RWPE2 (cell line): ENCODE data around the gene GRIP1.

Experiments used
- ATAC-seq: fragments of 200-7000 bp; cut with Tn5 transposase; 3 replicates; pipeline ENCODE4 v1.9.1; 2021; ENCODE audit warnings: low read depth
- DNase-seq: peaks from one replicate; pipeline ENCODE4 v3.0.0-alpha.2; 2020; ENCODE audit warnings: low spot score
- H3K27ac ChIP-seq: fragments of 450-650 bp; 2 replicates; pipeline ENCODE4 v1.5.1; 2017; ENCODE audit warnings: mild to moderate bottlenecking; ENCODE audit not compliant: poor library complexity, severe bottlenecking
- H3K27me3 ChIP-seq: fragments of 250-450 bp; sonication (Bioruptor Pico); 2 replicates; pipeline ENCODE4 v1.5.1; 2021; ENCODE audit warnings: mild to moderate bottlenecking, moderate library complexity; ENCODE audit not compliant: insufficient read depth, poor library complexity, severe bottlenecking
- H3K36me3 ChIP-seq: fragments of 250-450 bp; sonication (Bioruptor Pico); 2 replicates; pipeline ENCODE4 v1.5.1; 2020; ENCODE audit warnings: low read depth, mild to moderate bottlenecking, moderate library complexity
- H3K4me1 ChIP-seq: fragments of 250-450 bp; sonication (Bioruptor Pico); 2 replicates; pipeline ENCODE4 v1.5.1; 2021; ENCODE audit warnings: mild to moderate bottlenecking, moderate library complexity; ENCODE audit not compliant: insufficient read depth, poor library complexity, severe bottlenecking
- H3K4me3 ChIP-seq: fragments of 250-450 bp; sonication (Bioruptor Pico); 2 replicates; pipeline ENCODE4 v1.5.1; 2021; ENCODE audit warnings: mild to moderate bottlenecking, moderate library complexity; ENCODE audit not compliant: severe bottlenecking
- H3K9me3 ChIP-seq: fragments of 250-450 bp; sonication (Bioruptor Pico); 2 replicates; pipeline ENCODE4 v1.5.1; 2021; ENCODE audit warnings: mild to moderate bottlenecking, moderate library complexity; ENCODE audit not compliant: severe bottlenecking
- CTCF ChIP-seq: fragments of 450-650 bp; IDR thresholded peaks from one replicate; pipeline ENCODE4 v1.5.1; 2017; ENCODE audit warnings: mild to moderate bottlenecking, moderate library complexity; ENCODE audit not compliant: poor library complexity, severe bottlenecking

Gene GRIP1

GRCh38 chr12:66693901-66694513, 15.1 kb upstream of the GRIP1 start:
- TF ChIP-seq CTCF = peak; percentile 84
- H3K27ac ChIP-seq = no peak overlapping the region
- no peaks in the 10 kb centered on the region for H3K4me1 ChIP-seq
- H3K36me3 ChIP-seq = no peaks in the 10 kb centered on the region
- ATAC-seq = peak; percentile 84
- H3K27me3 ChIP-seq = no peaks in the 10 kb centered on the region
- no peak overlapping the region for H3K4me3 ChIP-seq
- no peak for DNase-seq
- H3K9me3 ChIP-seq = no peaks in the 10 kb centered on the region

GRCh38 chr12:66692986-66693385, 14.1 kb upstream of the GRIP1 start:
- H3K9me3 ChIP-seq = no peaks in the 10 kb centered on the region
- H3K27me3 ChIP-seq = no peaks in the 10 kb centered on the region
- H3K36me3 ChIP-seq = no peaks in the 10 kb centered on the region
- no peak for TF ChIP-seq CTCF
- no peaks in the 10 kb centered on the region for H3K4me1 ChIP-seq
- no peak overlapping the region for H3K27ac ChIP-seq
- ATAC-seq (no peak), DNase-seq (no peak)
- no peak overlapping the region for H3K4me3 ChIP-seq

GRCh38 chr12:66692170-66692569, 13.3 kb upstream of the GRIP1 start:
- no peak overlapping the region for H3K4me3 ChIP-seq
- DNase-seq (no peak), ATAC-seq (no peak)
- no peak overlapping the region for H3K27ac ChIP-seq
- H3K27me3 ChIP-seq = no peaks in the 10 kb centered on the region
- no peaks in the 10 kb centered on the region for H3K4me1 ChIP-seq
- no peaks in the 10 kb centered on the region for H3K9me3 ChIP-seq
- TF ChIP-seq CTCF = no peak
- no peaks in the 10 kb centered on the region for H3K36me3 ChIP-seq

- Histone ChIP-seq H3K4me1 (no peaks in the 10 kb centered on the region), H3K27me3 (no peaks in the 10 kb centered on the region), H3K4me3 (no peak overlapping the region), H3K36me3 (no peaks in the 10 kb centered on the region), H3K9me3 (no peaks in the 10 kb centered on the region), H3K27ac (no peak overlapping the region)
- DNase-seq (peak; percentile 51), ATAC-seq (peak; percentile 97)
- peak; percentile 72 for TF ChIP-seq CTCF
These were observed 10.1 kb upstream of the GRIP1 start for GRCh38 chr12:66688846-66689439.

- no peak for TF ChIP-seq CTCF
- no peak overlapping the region for H3K4me3 ChIP-seq
- H3K4me1 ChIP-seq = no peaks in the 10 kb centered on the region
- no peaks in the 10 kb centered on the region for H3K36me3 ChIP-seq
- H3K27me3 ChIP-seq = peaks cover 5% of the 10 kb centered on the region
- no peak for DNase-seq
- ATAC-seq = no peak
- no peak overlapping the region for H3K27ac ChIP-seq
- H3K9me3 ChIP-seq = no peaks in the 10 kb centered on the region
These were observed 5.3 kb upstream of the GRIP1 start for GRCh38 chr12:66684222-66684621.
